HEK293 (cell line): Measurements from ENCODE around the gene PDE4B.
A peak's percentile ranks its signal among the peaks of the same experiment; 100 is the strongest.

Source experiments
- CTCF ChIA-PET: fragments of 350-600 bp; formaldehyde crosslinking; extraction: SDS; loops from one replicate; lab custom pipeline; 2021; ENCODE audit warnings: antibody characterized with exemption; lab: Yijun Ruan, JAX
- POLR2A ChIA-PET: fragments of 300-600 bp; formaldehyde crosslinking; extraction: SDS; loops from one replicate; lab custom pipeline; 2020; ENCODE audit warnings: antibody characterized with exemption, inconsistent platforms; lab: Yijun Ruan, JAX
- H3K27ac ChIP-seq: fragments of 200-500 bp; sonication (Bioruptor generic); 2 replicates; pipeline ENCODE4 v1.5.1; 2014; ENCODE audit warnings: low read depth, low read length, control low read depth, inconsistent platforms; ENCODE audit errors: extremely low read depth
- H3K36me3 ChIP-seq, 2 experiments: fragments of 200-500 bp in 1 of 2; sonication (Bioruptor generic) in 1 of 2; 1 replicate in 1 of 2; 2 replicates in 1 of 2; pipeline ENCODE4 v1.5.1; 2014 to 2017; ENCODE audit warnings: inconsistent platforms in 2 of 2, low read length in 2 of 2; ENCODE audit not compliant: control insufficient read depth in 2 of 2, insufficient read depth in 1 of 2
- H3K4me1 ChIP-seq: fragments of 200-500 bp; sonication (Bioruptor generic); 2 replicates; pipeline ENCODE4 v1.5.1; 2014; ENCODE audit warnings: mild to moderate bottlenecking, low read length, inconsistent platforms; ENCODE audit not compliant: control insufficient read depth, insufficient read depth
- H3K4me3 ChIP-seq: 2 replicates; pipeline ENCODE4 v1.5.1; 2011; ENCODE audit warnings: low read depth, mild to moderate bottlenecking, control low read depth, low read length, moderate library complexity
- H3K9me3 ChIP-seq: fragments of 200-500 bp; sonication (Bioruptor generic); 2 replicates; pipeline ENCODE4 v1.5.1; 2014; ENCODE audit warnings: low read depth, low read length, inconsistent platforms; ENCODE audit not compliant: control insufficient read depth, insufficient read depth
- GFI1B ChIP-seq: fragments of 450-650 bp; formaldehyde crosslinking; IDR thresholded peaks from 2 replicates; pipeline ENCODE4 v1.5.1; 2016; ENCODE audit warnings: missing biosample characterization, missing genetic modification characterization
- KLF10 ChIP-seq: fragments of 450-650 bp; IDR thresholded peaks from 2 replicates; pipeline ENCODE4 v1.5.1; 2018; ENCODE audit warnings: missing biosample characterization, mild to moderate bottlenecking, missing genetic modification characterization
- KLF9 ChIP-seq: fragments of 450-650 bp; formaldehyde crosslinking; IDR thresholded peaks from 2 replicates; pipeline ENCODE4 v1.5.1; 2016; ENCODE audit warnings: missing biosample characterization, missing genetic modification characterization, low read depth
- PATZ1 ChIP-seq: fragments of 450-650 bp; formaldehyde crosslinking; IDR thresholded peaks from 2 replicates; pipeline ENCODE4 v1.5.1; 2016; ENCODE audit warnings: missing biosample characterization, missing genetic modification characterization
- ZBTB17 ChIP-seq: fragments of 450-650 bp; formaldehyde crosslinking; IDR thresholded peaks from 2 replicates; pipeline ENCODE4 v1.5.1; 2016; ENCODE audit warnings: missing biosample characterization, missing genetic modification characterization
- ZBTB49 ChIP-seq: fragments of 450-650 bp; formaldehyde crosslinking; IDR thresholded peaks from 2 replicates; pipeline ENCODE4 v1.5.1; 2016; ENCODE audit warnings: missing biosample characterization, missing genetic modification characterization, low read depth
- ZNF133 ChIP-seq: fragments of 450-650 bp; formaldehyde crosslinking; IDR thresholded peaks from 2 replicates; pipeline ENCODE4 v1.5.1; 2016; ENCODE audit warnings: missing biosample characterization, missing genetic modification characterization
- ZNF23 ChIP-seq: fragments of 450-650 bp; formaldehyde crosslinking; IDR thresholded peaks from 2 replicates; pipeline ENCODE4 v1.5.1; 2016; ENCODE audit warnings: missing biosample characterization, missing genetic modification characterization, borderline replicate concordance
- ZNF335 ChIP-seq: fragments of 450-650 bp; formaldehyde crosslinking; conservative IDR thresholded peaks from 2 replicates; pipeline ENCODE4 v1.5.1; 2016; ENCODE audit warnings: missing biosample characterization, missing genetic modification characterization
- ZNF416 ChIP-seq: fragments of 450-650 bp; formaldehyde crosslinking; IDR thresholded peaks from 2 replicates; pipeline ENCODE4 v1.5.1; 2016; ENCODE audit warnings: missing biosample characterization, missing genetic modification characterization
- ZNF423 ChIP-seq: fragments of 450-650 bp; formaldehyde crosslinking; IDR thresholded peaks from 2 replicates; pipeline ENCODE4 v1.5.1; 2016; ENCODE audit warnings: missing biosample characterization, missing genetic modification characterization
- ZNF544 ChIP-seq: fragments of 450-650 bp; formaldehyde crosslinking; IDR thresholded peaks from 2 replicates; pipeline ENCODE4 v1.5.0; 2017; ENCODE audit warnings: missing biosample characterization, missing genetic modification characterization
- ZNF561 ChIP-seq: fragments of 450-650 bp; IDR thresholded peaks from 2 replicates; pipeline ENCODE4 v1.5.1; 2018; ENCODE audit warnings: missing biosample characterization, missing genetic modification characterization, borderline replicate concordance
- ZNF571 ChIP-seq: fragments of 450-650 bp; formaldehyde crosslinking; IDR thresholded peaks from 2 replicates; pipeline ENCODE4 v1.5.0; 2017; ENCODE audit warnings: missing biosample characterization, missing genetic modification characterization
- ZNF624 ChIP-seq: fragments of 450-650 bp; formaldehyde crosslinking; IDR thresholded peaks from 2 replicates; pipeline ENCODE4 v1.5.1; 2017; ENCODE audit warnings: missing biosample characterization, missing genetic modification characterization
- ZNF658 ChIP-seq: fragments of 450-650 bp; formaldehyde crosslinking; IDR thresholded peaks from 2 replicates; pipeline ENCODE4; 2016; ENCODE audit warnings: missing biosample characterization, missing genetic modification characterization
- ZNF776 ChIP-seq: fragments of 450-650 bp; formaldehyde crosslinking; IDR thresholded peaks from 2 replicates; pipeline ENCODE4 v1.5.0; 2017; ENCODE audit warnings: missing biosample characterization, missing genetic modification characterization, borderline replicate concordance
- ZNF792 ChIP-seq: fragments of 450-650 bp; formaldehyde crosslinking; IDR thresholded peaks from 2 replicates; pipeline ENCODE4 v1.5.1; 2016; ENCODE audit warnings: missing biosample characterization, missing genetic modification characterization
- ZNF837 ChIP-seq: fragments of 450-650 bp; formaldehyde crosslinking; IDR thresholded peaks from 2 replicates; pipeline ENCODE4 v1.5.1; 2016; ENCODE audit warnings: missing biosample characterization, missing genetic modification characterization
- TF ChIP-seq, protein P1 (sequence below): fragments of 450-650 bp; formaldehyde crosslinking; IDR thresholded peaks from 2 replicates; pipeline ENCODE4 v1.5.1; 2016; ENCODE audit warnings: missing biosample characterization, missing genetic modification characterization
- TF ChIP-seq, protein P2 (sequence below): fragments of 450-650 bp; formaldehyde crosslinking; IDR thresholded peaks from 2 replicates; pipeline ENCODE4 v1.5.1; 2017; ENCODE audit warnings: missing biosample characterization, missing genetic modification characterization

PDE4B gene

DNA sequence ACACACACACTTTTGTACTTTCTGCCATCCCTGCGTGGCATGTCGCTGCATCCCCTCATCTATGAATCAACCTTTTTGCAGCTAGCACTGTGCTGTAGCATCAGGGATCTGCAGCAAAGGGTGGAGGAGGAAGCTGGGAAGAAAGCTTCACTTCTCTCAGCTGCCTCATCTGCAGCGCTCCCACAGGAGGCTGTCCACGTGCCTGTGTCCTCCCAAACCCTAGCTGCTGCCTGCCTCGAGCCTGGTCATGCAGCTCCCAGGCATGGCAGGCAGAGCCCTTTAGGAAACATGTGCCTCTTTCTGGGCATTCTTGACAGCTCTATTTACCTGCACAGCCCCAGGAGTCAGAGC lies 479.2 kb downstream of the PDE4B start (continued):
- TF ChIP-seq, protein P1, sequence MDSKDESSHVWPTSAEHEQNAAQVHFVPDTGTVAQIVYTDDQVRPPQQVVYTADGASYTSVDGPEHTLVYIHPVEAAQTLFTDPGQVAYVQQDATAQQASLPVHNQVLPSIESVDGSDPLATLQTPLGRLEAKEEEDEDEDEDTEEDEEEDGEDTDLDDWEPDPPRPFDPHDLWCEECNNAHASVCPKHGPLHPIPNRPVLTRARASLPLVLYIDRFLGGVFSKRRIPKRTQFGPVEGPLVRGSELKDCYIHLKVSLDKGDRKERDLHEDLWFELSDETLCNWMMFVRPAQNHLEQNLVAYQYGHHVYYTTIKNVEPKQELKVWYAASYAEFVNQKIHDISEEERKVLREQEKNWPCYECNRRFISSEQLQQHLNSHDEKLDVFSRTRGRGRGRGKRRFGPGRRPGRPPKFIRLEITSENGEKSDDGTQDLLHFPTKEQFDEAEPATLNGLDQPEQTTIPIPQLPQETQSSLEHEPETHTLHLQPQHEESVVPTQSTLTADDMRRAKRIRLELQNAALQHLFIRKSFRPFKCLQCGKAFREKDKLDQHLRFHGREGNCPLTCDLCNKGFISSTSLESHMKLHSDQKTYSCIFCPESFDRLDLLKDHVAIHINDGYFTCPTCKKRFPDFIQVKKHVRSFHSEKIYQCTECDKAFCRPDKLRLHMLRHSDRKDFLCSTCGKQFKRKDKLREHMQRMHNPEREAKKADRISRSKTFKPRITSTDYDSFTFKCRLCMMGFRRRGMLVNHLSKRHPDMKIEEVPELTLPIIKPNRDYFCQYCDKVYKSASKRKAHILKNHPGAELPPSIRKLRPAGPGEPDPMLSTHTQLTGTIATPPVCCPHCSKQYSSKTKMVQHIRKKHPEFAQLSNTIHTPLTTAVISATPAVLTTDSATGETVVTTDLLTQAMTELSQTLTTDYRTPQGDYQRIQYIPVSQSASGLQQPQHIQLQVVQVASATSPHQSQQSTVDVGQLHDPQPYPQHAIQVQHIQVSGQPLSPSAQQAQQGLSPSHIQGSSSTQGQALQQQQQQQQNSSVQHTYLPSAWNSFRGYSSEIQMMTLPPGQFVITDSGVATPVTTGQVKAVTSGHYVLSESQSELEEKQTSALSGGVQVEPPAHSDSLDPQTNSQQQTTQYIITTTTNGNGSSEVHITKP (tag by site-specific recombination) = no peak
- TF ChIP-seq ZBTB17 (tag by site-specific recombination) = peak; percentile 8

GRCh38 chr1:66273656-66274055 lies 481.0 kb downstream of the PDE4B start:
- H3K9me3 ChIP-seq = no peaks in the 10 kb centered on the region
- POLR2A ChIA-PET = no interaction called here
- no peak for TF ChIP-seq ZNF624
- TF ChIP-seq ZNF571 (tag by site-specific recombination) = no peak
- TF ChIP-seq ZNF561 (tag by site-specific recombination) = no peak
- TF ChIP-seq KLF10 = no peak
- TF ChIP-seq ZNF776 (tag by site-specific recombination) = no peak
- TF ChIP-seq, protein P2, sequence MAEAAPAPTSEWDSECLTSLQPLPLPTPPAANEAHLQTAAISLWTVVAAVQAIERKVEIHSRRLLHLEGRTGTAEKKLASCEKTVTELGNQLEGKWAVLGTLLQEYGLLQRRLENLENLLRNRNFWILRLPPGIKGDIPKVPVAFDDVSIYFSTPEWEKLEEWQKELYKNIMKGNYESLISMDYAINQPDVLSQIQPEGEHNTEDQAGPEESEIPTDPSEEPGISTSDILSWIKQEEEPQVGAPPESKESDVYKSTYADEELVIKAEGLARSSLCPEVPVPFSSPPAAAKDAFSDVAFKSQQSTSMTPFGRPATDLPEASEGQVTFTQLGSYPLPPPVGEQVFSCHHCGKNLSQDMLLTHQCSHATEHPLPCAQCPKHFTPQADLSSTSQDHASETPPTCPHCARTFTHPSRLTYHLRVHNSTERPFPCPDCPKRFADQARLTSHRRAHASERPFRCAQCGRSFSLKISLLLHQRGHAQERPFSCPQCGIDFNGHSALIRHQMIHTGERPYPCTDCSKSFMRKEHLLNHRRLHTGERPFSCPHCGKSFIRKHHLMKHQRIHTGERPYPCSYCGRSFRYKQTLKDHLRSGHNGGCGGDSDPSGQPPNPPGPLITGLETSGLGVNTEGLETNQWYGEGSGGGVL (tag by site-specific recombination) = no peak
- no peak for TF ChIP-seq ZNF544 (tag by site-specific recombination)
- no peak for TF ChIP-seq PATZ1
- no peak for TF ChIP-seq ZNF335 (tag by site-specific recombination)
- TF ChIP-seq ZNF23 (tag by site-specific recombination) = no peak
- TF ChIP-seq ZNF416 (tag by site-specific recombination) = no peak
- TF ChIP-seq ZNF837 (tag by site-specific recombination) = no peak
- no peak for TF ChIP-seq GFI1B (tag by site-specific recombination)
- TF ChIP-seq ZBTB17 (tag by site-specific recombination) = no peak
- no peak for TF ChIP-seq ZNF133 (tag by site-specific recombination)
- TF ChIP-seq KLF9 (tag by site-specific recombination) = no peak
- no peak for TF ChIP-seq ZNF792 (tag by site-specific recombination)
- no peak for TF ChIP-seq ZNF423
- no peak for TF ChIP-seq ZBTB49
- no peak for TF ChIP-seq ZNF658 (tag by site-specific recombination)
- TF ChIP-seq, all 188 proteins: peak for 0
- no peaks in the 10 kb centered on the region for H3K36me3 ChIP-seq
- no peak overlapping the region for H3K27ac ChIP-seq
- no peak overlapping the region for H3K4me3 ChIP-seq
- H3K4me1 ChIP-seq = peaks cover 5% of the 10 kb centered on the region
- CTCF ChIA-PET = interaction anchor here (0.7 to 0.8 kb wide), 2 partner anchors 14 to 21 kb away, joined by 3 read pairs; no protein-coding TSS in a partner anchor
